Retinal pigment epithelial cell (primary cell): ENCODE results near the gene LSM10.

Experiments used
- DNase-seq: peaks from one replicate; pipeline ENCODE4 v3.0.0-alpha.2; 2010; ENCODE audit warnings: low read depth
- H3K4me3 ChIP-seq: 2 replicates; pipeline ENCODE4 v1.5.1; 2011; ENCODE audit warnings: mild to moderate bottlenecking, low read length, control low read depth, moderate library complexity
- CTCF ChIP-seq: conservative IDR thresholded peaks from 2 replicates; pipeline ENCODE4 v1.5.1; 2011; ENCODE audit warnings: low read depth, low read length, control low read depth, inconsistent platforms

LSM10 gene

GRCh38 chr1:36440044-36440443, 42.3 kb upstream of the LSM10 start:
- H3K4me3 ChIP-seq: no peak overlapping the region

GRCh38 chr1:36438715-36439114, 41.0 kb upstream of the LSM10 start:
- DNase-seq: no peak
- no peak for TF ChIP-seq CTCF

More at GRCh38 chr1:36440044-36440443, 42.3 kb upstream of the LSM10 start:
- TF ChIP-seq CTCF: no peak
- DNase-seq: no peak

GRCh38 chr1:36436821-36437220, 39.1 kb upstream of the LSM10 start:
- H3K4me3 ChIP-seq: no peak overlapping the region
- DNase-seq: no peak
- TF ChIP-seq CTCF: no peak

More at GRCh38 chr1:36438715-36439114, 41.0 kb upstream of the LSM10 start:
- H3K4me3 ChIP-seq: no peak overlapping the region

GRCh38 chr1:36433102-36433501, 35.4 kb upstream of the LSM10 start:
- no peak for TF ChIP-seq CTCF
- H3K4me3 ChIP-seq: no peak overlapping the region
- DNase-seq: no peak

- no peak overlapping the region for H3K4me3 ChIP-seq
- TF ChIP-seq CTCF: no peak
- DNase-seq: no peak
Measured at GRCh38 chr1:36432616-36433015, 34.9 kb upstream of the LSM10 start.

GRCh38 chr1:36425791-36426190, 28.1 kb upstream of the LSM10 start:
- TF ChIP-seq CTCF: no peak
- no peak overlapping the region for H3K4me3 ChIP-seq
- DNase-seq: no peak

- H3K4me3 ChIP-seq: no peak overlapping the region
Measured at GRCh38 chr1:36421649-36422048, 23.9 kb upstream of the LSM10 start.

More at GRCh38 chr1:36421649-36422048, 23.9 kb upstream of the LSM10 start:
- no peak for DNase-seq
- TF ChIP-seq CTCF: no peak
